Panc1 (cell line): ENCODE measurements around the gene SNIP1.
"Not testable (repeated sequence)": the region's sequence is repeated elsewhere in the genome, so short reads cannot be mapped to it uniquely, and the experiment has no call there.

Source experiments
- POLR2AphosphoS5 ChIP-seq: IDR thresholded peaks from 2 replicates; pipeline ENCODE4 v1.6.1; 2012; ENCODE audit warnings: mild to moderate bottlenecking, low read depth, low read length, moderate library complexity
- SIN3A ChIP-seq: IDR thresholded peaks from 2 replicates; pipeline ENCODE4 v1.6.1; 2012; ENCODE audit warnings: low read depth, mild to moderate bottlenecking, low read length, moderate library complexity, borderline replicate concordance; ENCODE audit not compliant: insufficient read depth
- TCF7L2 ChIP-seq: IDR thresholded peaks from 2 replicates; pipeline ENCODE4 v1.6.1; 2011; ENCODE audit warnings: mild to moderate bottlenecking, low read depth, low read length, inconsistent platforms
- TF ChIP-seq, protein P1 (sequence below): fragments of 450-650 bp; IDR thresholded peaks from 2 replicates; pipeline ENCODE4 v1.5.1; 2017; ENCODE audit warnings: mild to moderate bottlenecking
- TF ChIP-seq, protein P2 (sequence below), 2 experiments: IDR thresholded peaks; 2 replicates each; pipeline ENCODE4 v1.6.1; 2011 to 2012; ENCODE audit warnings: low read depth in 2 of 2, control low read depth in 1 of 2, low read length in 1 of 2, mild to moderate bottlenecking in 1 of 2, moderate library complexity in 1 of 2; ENCODE audit not compliant: insufficient read depth in 1 of 2

DNA sequence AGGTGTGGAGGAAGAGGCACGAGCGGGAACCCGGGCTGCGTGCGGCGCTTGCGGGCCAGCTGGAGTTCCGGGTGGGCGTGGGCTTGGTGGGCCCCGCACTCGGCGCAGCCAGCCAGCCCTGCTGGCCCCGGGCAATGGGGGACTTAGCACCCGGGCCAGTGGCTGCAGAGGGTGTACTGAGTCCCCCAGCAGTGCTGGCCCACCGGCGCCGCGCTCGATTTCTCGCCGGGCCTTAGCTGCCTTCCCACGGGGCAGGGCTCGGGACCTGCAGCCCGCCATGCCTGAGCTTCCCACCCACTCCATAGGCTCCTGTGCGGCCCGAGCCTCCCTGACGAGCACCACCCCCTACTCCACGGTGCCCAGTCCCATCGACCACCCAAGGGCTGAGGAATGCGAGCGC is 35.9 kb downstream of the SNIP1 start:
- TF ChIP-seq, protein P1, sequence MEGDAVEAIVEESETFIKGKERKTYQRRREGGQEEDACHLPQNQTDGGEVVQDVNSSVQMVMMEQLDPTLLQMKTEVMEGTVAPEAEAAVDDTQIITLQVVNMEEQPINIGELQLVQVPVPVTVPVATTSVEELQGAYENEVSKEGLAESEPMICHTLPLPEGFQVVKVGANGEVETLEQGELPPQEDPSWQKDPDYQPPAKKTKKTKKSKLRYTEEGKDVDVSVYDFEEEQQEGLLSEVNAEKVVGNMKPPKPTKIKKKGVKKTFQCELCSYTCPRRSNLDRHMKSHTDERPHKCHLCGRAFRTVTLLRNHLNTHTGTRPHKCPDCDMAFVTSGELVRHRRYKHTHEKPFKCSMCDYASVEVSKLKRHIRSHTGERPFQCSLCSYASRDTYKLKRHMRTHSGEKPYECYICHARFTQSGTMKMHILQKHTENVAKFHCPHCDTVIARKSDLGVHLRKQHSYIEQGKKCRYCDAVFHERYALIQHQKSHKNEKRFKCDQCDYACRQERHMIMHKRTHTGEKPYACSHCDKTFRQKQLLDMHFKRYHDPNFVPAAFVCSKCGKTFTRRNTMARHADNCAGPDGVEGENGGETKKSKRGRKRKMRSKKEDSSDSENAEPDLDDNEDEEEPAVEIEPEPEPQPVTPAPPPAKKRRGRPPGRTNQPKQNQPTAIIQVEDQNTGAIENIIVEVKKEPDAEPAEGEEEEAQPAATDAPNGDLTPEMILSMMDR, result not testable (repeated sequence)
- TF ChIP-seq POLR2AphosphoS5, TCF7L2, SIN3A: not testable (repeated sequence)
- TF ChIP-seq, protein P2, sequence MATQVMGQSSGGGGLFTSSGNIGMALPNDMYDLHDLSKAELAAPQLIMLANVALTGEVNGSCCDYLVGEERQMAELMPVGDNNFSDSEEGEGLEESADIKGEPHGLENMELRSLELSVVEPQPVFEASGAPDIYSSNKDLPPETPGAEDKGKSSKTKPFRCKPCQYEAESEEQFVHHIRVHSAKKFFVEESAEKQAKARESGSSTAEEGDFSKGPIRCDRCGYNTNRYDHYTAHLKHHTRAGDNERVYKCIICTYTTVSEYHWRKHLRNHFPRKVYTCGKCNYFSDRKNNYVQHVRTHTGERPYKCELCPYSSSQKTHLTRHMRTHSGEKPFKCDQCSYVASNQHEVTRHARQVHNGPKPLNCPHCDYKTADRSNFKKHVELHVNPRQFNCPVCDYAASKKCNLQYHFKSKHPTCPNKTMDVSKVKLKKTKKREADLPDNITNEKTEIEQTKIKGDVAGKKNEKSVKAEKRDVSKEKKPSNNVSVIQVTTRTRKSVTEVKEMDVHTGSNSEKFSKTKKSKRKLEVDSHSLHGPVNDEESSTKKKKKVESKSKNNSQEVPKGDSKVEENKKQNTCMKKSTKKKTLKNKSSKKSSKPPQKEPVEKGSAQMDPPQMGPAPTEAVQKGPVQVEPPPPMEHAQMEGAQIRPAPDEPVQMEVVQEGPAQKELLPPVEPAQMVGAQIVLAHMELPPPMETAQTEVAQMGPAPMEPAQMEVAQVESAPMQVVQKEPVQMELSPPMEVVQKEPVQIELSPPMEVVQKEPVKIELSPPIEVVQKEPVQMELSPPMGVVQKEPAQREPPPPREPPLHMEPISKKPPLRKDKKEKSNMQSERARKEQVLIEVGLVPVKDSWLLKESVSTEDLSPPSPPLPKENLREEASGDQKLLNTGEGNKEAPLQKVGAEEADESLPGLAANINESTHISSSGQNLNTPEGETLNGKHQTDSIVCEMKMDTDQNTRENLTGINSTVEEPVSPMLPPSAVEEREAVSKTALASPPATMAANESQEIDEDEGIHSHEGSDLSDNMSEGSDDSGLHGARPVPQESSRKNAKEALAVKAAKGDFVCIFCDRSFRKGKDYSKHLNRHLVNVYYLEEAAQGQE (IDR thresholded peaks at IDR 0.05; ENCODE audit: insufficient read depth in 1 of 2, low read depth in 2 of 2, low read length in 1 of 2), result not testable (repeated sequence)
